Stimulated activated CD4-positive, alpha-beta T cell treated with anti-CD3 and anti-CD28 coated beads, TNF-alpha, amount 100 ng/mL, for 48 hours (primary cell): ENCODE data around the gene UBE2G2.
A peak's percentile ranks its signal among the peaks of the same experiment; 100 is the strongest.
"Not testable (repeated sequence)": the region's sequence is repeated elsewhere in the genome, so short reads cannot be mapped to it uniquely, and the experiment has no call there.

Experiments used
- DNase-seq, 3 donors: peaks; one replicate each; pipeline ENCODE4 v3.0.0-alpha.2; 2020; ENCODE audit warnings: low read depth in 3 of 3

The UBE2G2 gene

DNA sequence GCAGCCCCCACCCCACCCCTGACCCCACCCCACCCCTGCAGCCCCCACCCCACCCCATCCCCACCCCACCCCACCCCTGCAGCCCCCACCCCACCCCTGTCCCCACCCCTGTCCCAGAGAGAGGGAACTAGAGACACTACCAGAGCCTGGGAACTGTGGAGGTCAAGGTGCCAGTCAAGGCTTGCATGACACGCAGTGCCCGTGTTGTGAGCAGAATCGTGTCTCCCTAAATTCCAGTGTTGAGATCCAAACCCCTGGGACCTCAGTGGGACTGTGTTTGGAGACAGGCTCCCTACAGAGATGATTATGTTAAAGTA, 34.7 kb upstream of the UBE2G2 start:
- DNase-seq, result no peak

DNA sequence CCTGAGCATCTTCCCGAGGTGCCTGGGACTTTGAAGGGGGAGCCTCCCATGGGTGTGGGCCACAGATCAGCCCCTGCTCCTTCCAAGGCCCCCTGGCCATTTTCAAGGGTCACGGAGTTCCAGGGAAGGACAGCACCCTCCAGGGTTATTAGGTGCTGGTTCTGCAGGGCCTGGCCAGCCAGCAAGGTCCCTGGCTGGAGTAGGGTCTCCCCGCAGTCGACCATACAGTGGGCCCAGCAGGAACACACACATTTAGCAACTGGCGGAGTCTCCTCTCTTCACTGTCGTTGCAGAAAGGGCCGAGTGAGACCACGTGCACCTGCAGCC, 34.0 kb upstream of the UBE2G2 start:
- DNase-seq, result no peak

DNA sequence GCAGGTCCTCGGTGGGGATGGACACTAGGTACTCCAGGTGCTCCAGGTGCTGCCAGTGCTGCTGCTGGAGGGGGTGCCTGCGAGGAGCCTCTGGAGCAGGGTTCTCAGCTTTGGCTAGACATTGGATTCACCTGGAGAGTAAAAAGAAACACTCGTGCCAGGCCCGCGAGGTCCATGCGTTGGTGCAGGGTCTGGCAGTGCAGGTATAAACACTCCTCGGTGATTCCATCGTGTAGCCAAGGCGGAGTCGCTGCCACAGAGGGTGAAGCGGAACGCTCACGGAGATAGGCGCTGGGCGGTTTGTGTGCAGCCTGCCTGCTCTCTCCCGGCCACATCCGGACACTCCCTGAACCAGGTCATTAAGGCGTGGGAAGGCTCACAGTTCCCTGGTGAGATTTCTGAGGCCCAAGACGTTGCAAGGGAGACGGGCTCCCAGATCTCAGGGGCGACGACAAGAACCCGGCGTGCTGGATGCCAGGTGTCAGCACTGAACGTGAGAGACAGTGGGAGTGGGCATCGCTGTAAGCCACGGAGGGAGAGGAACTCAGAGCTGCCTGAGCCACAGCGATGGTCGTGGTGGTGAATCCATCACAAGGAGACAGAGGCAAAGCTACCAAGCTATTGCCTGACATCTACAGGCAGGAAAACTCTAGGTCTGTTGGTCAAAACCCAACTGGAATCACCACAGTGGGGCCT, 33.5 kb upstream of the UBE2G2 start:
- DNase-seq, result no peak

DNA sequence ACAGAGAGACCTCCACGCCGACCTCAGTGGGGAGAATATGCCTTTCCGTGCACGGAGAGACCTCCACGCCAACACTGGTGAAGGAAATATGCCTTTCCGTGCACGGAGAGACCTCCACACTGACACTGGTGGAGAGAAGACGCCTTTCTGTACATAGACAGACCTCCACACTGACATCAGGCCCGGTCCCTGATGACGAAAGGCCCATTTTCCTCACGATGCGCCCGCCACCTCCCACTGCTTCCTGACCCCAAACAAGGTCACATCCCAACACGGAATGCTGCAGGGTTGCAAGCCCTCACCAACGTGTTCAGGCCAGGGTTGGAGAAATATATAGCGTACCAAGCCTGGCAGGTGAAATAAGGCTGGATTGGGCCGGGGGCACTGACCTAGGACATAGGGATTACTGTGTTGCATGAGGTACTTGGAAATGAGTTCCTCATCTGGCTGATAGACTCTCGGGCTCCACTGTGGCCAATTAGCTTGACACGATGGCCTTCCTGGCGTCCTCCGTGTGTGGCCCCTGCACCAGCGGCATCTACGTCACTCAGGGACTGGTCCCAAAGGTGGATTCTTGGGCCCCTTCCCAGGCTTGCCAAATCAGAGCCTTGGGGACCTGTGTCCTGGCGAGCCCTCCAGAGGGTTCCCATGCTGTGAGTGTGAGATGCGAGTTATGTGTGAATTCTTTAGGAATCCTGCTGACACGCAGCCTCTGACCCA, 32.8 kb upstream of the UBE2G2 start:
- DNase-seq, result no peak

DNA sequence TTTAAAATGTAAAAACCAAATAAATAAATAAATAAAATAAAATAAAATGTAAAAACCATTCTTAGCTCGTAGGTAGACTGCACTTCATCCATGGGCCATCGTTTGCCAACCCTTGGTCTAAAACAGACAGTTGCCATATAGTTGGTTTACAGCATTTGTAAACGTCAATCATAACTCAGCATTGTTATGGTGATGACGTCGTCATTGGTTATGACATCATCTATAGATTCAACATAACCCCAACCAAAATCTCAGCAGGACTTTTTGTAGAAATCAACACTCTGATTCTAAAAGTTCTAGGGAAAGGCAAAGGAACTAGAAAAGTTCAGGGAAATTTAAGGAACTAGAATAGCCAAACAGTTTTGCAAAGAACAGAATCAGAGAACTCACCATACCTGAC, 32.0 kb upstream of the UBE2G2 start:
- no peak for DNase-seq

DNA sequence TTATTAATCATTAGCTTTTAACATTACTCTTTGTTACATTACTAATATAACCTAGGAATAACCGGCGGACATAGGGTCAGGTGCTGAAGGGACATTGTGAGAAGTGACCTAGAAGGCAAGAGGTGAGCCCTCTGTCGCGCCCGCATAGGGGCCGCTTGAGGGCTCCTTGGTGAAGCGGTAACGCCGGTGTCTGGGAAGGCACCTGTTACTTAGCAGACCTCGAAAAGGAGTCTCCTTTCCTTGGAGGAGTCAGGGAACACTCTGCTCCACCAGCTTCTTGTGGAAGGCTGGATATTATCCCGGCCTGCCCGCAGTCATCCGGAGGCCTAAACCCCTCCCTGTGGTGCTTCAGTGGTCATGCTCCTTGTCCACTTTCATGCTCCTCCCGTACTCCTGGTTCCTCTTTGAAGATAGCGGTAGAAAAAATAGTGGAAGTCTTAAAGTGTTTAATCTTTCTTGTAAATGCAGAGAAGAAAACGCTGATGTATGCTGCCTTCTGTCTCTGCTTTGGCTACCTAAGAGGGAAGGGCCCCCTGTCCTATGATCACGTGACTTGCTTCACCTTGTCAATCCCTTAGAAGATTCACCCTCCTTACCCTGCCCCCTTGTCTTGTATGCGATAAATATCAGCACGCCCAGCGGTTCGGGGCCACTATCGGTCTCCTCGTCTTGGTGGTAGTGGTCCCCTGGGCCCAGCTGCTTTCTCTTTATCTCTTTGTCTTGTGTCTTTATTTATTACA, 31.1 kb upstream of the UBE2G2 start:
- DNase-seq, result not testable (repeated sequence)

DNA sequence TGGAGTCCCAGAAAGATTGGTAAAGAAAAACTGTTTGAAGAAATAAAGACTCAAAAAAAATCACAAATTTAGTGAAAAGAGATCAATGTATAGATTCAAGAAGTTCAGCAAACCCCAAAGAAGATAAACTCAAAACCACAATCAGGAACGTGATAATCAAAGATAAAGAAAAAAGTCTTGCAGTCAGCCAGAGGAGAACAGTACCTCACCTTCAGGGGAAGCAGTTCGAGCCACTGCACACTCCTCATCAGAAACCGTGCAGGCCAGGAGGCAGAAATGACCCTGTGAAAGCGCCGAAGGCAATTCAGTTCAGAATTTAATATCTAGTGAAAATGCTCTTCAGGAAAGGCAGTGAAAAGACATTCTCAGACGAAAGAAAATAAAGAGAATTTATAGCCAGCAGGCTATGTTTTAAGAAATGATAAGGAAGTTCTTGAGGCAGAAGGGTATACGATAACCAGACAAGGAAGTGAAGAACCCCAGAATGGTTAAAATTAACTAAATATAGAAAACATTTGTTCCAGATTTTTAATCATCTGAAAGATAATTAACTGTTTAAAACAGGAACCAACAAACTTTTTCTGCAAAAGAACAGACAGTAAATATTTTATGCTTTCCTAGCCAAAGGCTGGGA, 29.7 kb upstream of the UBE2G2 start:
- no peak for DNase-seq

DNA sequence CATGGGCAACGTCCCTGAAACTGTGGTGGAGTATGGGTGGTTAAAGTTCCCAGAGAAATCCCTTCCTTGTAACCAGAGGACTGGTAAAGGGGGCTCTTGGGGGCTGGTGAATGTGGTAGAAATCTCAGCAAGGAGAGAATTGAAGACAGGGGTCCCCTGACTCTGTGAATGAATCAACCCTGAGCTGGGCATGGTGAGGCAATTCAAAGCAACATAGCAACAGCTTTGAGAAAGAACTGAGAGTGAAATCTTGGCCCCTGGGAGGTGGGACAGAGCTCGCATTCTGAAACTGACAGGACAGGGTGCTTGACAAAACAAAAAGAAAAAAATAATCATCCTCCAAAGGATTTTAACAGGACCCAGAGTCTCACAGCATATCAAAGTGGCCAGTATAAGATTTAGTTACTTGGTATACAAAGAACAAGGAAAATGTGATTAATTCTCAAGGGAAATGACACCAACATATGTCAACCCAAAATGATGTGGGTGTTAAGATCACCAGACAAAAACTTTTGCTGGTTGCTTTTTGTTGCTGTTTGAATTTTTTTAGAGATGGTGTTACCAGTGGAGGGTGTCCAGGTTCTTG, 28.0 kb upstream of the UBE2G2 start:
- DNase-seq, result no peak

DNA sequence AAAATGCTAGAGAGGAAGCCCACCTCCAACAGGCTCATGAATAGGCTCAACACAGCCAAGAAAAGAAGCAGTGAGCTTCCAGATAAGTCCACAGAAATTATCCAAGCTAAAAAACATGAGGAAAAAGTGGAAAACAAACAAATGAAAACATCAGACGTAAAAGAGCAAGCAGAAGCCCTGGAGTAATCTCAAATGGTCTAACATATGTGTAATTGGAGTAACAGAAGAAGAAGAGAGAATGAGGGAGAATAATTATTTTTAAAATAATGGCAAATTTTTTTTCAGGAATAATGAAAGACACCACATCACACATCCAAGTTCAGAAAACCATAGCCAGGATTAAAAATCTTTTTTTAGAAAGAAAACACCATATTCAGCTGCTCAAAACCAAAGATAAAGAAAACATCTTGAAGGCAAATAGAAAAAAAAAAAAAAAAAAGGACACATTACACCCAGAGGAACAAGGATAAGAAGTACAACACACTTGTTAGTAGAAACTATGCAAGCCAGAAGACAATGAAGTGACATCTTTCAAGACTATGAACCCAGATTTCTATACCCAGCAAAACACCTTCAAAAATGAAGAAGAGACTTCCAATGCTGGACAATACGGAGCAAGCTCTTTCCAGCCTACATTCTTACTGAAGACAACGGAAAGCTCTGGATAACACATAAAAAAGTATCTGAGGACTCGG, 26.9 kb upstream of the UBE2G2 start:
- no peak for DNase-seq

DNA sequence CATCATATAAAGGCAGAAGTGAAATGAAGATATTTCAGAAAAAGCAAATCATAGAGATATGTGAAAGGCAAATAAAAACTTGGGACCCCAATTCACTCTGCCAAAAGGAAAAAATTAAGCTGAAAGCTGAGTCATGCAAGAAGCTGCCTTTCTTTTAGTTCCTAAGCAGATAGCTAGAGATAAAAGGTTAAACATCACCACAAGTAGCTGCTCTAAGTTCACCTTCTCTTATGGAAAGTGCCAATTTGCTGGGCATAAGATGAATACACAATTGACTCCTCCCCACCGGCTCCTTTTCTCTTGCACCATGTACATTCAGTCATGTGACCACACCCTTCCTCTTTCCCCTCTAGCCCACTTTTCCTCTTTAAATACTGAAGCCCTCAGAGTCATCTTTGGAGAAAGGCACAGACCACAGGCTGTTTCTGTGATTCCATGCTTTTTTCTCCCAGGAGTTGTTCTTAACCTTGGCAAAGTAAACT, 21.6 kb upstream of the UBE2G2 start:
- DNase-seq, result no peak

DNA sequence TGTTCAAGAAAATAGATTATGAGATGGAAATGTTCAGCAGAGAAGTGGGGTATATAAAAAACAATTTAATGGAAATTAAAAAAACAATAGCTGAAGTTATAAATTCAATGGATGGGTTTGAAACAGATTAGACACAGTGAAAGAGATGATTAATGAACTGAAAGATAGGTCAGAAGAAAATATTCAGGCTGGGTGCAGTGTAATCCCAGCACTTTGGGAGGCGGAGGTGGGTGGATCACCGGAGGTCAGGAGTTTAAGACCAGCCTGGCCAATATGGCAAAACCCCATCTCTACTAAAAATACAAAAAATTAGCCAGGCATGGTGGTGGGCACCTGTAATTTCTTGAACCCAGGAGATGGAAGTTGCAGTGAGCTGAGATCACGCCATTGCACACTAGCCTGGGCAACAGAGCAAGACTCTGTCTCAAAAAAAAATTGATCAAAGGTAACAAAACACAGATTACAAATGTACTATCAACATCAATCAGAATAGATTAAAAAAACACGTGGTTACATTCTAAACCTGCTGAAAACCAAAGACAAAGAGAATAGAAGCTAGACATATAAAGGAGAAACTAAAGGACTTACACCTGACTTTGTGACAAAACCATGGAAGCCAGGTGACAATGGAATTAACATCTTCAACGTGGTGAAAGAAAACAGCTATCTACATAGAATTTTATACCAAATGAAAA, 21.0 kb upstream of the UBE2G2 start:
- no peak for DNase-seq

DNA sequence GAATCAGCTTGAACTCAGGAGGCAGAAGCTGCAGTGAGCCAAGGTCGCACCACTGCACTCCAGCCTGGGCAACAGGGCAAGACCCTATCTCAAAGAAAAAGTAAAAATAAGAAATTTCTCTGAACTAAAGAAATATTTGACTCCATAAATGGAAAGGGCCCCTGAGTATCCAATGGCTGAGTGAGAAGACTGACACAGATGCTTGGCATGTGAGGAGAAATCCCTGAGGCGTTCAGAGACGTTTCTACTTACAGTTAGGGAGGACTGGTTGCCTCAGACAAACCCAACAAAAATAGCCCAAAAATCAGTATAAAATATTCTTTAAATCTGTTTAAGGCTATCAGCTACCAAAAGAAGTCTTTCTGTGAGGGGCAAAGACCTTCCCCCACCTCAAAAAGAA, 19.2 kb upstream of the UBE2G2 start:
- no peak for DNase-seq

DNA sequence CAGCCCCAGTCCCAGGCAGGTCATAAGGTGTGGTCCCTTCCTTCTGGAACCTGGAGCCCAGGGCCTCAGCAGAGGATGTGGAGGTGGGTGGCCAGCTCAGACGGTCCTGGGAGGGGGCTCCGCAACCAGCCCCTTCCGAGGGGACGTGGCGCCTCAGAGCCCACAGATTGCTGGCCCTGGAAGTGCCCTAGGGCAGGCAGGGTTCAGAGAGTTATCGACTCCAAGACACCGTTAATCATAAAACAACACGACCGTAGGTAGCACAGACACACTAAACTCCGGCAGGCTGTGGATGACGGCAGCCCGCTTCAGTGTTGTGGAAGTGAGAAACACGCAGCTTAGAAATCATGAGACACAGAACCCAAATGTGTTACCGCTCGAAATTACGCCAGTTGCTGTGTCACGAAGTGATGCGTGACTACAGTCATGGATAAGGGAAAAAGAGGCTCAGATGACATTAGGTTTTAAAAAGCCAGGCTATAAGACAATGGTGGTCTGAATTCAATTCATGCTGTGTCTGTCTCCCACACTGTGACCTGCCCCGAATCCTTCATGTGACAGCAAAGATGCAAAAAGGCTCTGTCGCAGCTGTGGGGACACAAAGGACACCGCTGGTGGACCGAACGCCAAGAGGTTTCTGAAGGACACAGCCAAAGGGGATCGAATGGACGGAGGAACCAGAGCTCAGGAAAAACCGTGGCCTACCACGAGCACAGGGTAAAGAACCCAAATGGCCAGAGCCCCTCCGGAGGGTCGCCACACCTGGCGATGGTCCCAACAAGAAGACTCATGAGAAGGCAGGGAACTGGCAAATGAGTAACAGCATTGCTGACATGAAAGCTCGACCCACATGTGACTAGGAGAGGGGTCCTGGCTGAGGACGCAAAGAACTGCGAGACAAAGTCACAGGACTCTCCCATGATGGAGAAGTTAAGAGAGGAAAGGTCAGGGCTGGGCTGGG, 17.9 kb upstream of the UBE2G2 start:
- DNase-seq, result no peak

DNA sequence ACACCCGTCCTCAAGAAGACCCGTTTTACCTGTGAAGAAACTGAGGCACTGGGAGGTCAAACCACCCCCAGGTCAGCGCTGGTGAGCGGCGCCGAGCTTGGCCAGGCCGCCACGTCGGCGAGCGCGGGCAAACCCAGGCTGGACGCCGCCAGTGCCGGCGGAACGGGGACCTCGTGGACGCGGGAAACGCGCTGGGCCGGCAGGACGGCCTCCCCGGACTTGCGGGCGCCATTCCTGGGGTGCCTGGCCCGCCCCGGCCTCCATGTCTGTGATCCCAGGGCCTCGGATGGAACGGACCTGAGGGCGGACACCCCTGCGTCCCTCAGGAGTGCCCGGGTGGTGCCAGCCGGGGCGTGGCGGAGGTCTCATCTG, 17.0 kb upstream of the UBE2G2 start:
- DNase-seq, result no peak

DNA sequence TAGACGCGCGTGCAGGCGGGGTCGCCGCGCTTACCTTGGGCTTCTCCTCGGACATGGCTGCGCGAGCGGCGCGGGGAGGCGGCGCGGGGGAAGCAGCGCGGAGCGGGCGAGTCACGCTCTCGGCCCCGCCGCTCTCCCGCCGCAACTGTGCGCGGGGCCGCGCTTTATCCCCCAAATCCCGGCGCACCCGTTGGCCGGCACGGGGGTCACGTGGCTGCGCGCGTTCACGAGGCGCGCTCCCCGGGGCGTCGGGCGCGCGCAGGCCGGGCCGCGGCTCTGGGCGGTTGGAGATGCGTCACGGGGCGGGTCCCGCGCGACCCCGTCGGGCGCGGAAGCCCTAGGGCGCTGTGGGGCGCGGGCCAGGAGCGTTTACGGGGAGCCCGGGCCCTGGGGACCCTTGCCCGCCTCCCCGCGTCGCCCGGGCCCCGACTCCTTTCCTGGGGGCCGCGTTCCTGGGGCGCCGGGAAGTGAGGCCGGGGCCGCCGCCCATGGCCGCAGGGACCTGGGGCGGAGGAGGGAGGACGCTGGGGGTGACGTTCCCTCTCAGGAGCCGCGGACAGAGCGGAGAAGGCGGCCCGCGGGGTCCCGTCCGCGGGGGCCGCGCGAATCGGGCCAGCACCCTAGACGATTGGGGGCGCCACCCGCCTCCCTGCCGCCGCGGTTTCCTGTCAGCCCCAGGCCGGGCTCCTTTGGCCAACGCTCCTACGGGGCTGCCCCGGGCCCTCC, 16.5 kb upstream of the UBE2G2 start, which contains the start of gene SUMO3:
Gene SUMO3, minus strand, starts transcription at position 149 of the 726 bp plus-strand sequence. Its CDS starts 94 bp downstream, at position 55.
- peak; percentile 65 to 73 (median 71) for DNase-seq

DNA sequence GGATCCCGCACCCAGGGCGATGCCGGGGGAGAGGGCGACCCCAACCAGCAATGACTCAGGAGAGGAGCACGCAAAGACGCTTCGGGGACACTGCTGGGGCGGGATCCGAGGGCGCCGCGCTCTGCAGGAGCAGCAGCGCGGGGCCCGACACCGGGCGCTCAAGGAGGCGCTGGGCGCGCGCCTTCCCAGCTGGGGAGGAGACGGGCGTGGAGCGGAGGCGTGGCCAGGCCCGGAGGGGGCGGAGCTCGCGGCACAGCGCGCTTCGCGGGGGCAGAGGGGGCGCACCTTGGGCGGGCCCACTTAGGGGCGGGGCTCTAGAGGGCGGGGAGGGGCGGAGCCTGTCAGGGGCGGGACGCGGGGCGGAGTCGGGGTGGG, 15.9 kb upstream of the UBE2G2 start:
- DNase-seq, result peak; percentile 86 to 92 (median 87)

DNA sequence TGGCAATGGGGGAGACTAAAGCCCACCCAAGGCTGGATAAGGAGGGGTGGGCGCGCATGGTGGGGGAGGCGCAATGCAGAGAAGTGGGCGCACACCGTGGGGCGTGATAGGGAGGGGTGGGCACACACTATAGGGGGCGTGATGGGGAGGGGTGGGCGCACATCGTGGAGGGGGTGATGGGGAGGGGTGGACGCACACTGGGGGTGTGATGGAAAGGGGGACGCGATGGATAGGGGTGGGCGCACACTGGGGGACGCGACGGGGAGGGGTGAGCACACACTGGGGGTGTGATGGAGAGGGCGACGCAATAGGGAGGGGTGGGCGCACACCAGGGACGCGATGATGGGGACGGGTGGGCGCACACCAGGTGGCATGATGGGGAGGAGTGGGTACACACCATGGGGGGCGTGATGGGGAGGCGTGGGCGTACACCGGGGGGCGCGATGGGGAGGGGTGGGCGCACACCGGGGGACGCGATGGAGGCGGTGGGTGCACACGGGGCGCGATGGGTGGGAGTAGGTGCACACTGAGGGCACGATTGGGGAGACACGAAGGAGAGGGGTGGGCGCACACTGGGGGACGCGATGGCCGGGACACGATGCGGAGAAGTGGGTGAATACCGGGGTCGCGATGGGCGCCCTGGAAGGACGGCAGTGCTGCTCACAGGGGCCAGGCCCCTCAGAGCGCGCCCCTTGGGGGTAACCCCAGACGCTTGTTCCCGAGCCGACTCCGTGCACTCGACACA, 15.3 kb upstream of the UBE2G2 start:
- DNase-seq, result no peak

DNA sequence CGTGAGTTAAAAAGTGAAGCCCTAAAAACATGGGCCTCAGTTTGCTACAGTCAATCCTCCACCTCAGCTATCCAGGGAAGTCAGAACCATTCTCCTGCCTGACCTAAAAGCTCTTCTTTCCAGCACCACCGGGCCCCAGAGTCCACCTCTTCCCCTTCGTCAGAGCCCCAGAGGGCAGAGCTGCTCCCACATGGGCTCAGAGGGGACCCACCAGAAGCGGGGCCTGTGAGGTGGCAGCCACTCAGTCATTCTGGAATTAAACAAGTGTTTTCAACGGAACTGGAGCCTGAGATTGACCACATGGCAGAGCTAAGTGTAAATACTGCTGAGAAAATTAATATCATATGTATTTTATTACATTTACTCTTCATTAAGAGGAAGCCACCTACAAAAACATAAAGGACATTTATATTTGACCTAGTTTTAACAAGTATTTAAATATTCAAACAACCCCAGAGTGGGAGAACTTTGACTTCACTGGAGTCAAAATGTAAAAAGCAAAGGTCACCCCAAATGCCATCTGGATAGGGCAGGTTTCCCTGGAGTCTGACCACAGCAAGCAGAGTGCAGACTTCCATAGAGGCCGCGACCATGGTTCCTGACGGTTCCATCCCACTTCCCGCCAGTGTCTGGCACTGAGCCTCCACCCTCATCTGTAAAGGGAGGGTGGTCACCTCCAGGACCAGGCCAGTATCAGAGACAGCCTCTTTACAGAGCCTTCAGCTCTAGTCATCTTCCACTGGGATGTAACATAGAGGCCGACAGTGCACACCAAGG, 14.4 kb upstream of the UBE2G2 start:
- DNase-seq, result no peak
